Measurements from ENCODE around the gene LEP.
A peak's percentile ranks its signal among the peaks of the same experiment; 100 is the strongest.

The LEP gene

DNA sequence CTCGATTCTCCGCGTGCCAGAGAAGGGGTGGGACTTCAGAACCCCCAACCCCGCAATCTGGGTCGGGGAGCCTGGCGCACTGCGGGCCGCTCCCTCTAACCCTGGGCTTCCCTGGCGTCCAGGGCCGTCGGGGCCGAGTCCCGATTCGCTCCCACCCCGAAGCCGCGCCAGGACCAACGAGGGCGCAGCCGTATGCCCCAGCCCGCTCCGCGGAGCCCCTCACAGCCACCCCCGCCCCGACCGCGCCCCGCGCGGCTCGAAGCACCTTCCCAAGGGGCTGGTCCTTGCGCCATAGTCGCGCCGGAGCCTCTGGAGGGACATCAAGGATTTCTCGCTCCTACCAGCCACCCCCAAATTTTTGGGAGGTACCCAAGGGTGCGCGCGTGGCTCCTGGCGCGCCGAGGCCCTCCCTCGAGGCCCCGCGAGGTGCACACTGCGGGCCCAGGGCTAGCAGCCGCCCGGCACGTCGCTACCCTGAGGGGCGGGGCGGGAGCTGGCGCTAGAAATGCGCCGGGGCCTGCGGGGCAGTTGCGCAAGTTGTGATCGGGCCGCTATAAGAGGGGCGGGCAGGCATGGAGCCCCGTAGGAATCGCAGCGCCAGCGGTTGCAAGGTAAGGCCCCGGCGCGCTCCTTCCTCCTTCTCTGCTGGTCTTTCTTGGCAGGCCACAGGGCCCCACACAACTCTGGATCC lies at the start of gene LEP:
TSS of gene LEP (plus strand) at position 583 of the 691 bp plus-strand sequence. CDS start 10,741 bp downstream, outside the sequence.
- DNase-seq (ENCODE audit: low spot score) = no peak

DNA sequence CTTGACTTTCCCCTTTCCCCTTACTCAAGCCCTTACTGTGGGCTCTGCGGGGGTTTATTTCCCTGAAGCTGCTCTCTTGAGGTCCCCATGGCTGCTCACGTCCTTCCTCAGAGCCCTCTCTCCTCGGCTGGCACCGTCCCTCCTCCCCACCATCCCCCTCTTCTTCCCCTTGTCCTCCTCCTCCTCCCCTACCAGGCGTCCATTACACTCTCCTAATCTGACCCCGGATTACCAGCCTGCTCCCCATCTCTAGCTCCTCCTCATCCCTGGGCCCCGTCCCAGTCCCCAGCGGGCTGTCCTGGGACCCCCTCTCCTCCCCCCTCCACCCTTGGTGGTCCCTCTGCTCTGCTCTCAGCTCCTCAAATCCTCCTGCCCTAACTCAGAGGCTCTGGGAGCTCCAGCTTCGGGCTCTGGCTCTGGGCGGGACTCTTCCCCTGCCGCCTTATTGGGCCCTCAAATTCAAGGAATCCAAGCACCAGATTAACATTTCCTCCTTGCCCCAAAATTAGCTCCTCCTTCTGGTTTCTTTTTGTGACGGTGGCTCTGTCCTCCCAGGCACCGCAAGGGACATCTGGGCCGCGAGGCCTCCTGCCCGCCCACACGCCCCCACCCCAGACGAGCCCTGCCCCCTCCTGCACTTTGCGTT lies 48.5 kb upstream of the LEP start:
- DNase-seq (ENCODE audit: low spot score) = no peak

DNA sequence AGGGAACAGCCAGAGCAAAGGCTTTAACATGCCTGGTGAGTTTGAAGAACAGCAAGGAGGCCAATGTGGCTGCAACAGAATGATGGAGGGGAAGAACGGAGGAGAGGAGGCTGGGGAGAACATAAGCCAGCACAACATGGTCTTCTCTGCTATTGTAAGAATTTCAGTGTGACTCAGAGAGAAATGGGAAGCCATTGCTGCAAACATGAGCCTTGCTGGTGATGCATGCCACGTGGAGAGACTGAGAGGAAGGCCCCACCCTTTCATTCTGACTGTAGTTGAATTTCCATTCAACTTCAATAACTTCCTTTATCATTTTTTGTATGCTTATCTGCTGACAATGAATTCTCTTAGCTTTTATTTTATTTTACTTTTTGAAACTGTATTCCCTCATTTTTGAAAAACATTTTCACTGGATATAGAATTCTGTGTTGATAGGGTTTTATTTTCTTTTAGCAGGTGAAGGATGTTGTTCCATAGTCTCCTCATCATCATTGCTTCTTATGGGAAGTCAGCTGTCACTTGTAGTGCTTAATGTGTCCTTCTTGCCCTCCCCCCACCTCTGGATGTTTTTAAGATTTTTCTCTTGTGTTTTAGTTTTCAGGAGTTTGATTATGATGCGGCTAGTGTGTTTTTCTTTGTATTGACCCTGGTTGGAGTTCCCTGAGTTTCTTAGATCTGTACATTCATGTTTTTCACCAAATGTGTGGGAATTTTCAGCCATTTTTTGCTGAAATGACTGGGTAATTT lies 46.4 kb upstream of the LEP start:
- no peak for DNase-seq (ENCODE audit: low spot score)

DNA sequence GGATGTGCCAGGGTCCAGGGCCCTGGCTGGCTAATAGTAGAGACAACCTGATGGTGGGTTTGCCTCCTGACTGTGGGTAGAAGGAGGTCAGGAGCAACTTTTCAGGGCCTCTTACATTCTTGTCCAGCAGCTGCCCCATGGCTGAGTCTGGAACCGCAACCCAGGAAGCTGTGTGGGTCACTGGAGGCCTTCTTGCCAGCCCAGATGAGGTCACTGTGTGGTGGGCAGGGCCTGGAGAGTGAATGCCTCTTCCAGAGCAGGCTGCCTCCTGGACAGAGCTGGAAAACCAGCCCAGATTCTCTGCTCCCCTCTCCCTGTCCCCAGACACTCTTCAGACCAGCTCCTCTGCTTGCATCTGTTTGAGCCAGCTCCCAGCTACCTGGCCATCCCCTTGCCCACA lies 43.5 kb upstream of the LEP start:
- peak; percentile 17 for DNase-seq (ENCODE audit: low spot score)

DNA sequence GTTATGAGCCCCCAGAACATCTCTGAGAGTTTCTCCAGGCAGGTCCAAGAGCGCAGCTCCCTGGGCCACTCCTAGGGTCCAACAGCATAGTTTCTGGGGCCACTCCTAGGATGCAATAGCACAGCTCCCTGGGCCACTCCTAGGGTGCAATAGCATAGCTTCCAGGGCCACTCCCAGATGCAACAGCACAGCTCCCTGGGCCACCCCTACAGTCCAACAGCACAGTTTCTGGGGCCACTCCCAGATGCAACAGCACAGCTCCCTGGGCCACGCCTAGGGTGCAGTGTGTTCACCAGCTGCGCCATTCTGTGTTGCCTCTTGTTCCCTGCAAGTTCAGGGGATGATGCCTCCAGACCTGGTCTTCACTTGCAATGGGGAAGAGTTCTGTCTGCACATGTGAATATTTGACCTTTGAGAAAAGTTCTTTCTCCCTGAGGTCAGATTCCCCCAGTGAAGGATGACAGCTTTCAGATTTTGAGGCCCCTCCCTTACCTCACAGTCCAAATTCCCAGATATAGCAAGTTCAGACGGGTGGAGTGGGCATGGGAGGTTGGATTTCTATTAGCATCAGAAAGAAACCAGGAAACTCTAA lies 43.0 kb upstream of the LEP start:
- DNase-seq (ENCODE audit: low spot score) = no peak

DNA sequence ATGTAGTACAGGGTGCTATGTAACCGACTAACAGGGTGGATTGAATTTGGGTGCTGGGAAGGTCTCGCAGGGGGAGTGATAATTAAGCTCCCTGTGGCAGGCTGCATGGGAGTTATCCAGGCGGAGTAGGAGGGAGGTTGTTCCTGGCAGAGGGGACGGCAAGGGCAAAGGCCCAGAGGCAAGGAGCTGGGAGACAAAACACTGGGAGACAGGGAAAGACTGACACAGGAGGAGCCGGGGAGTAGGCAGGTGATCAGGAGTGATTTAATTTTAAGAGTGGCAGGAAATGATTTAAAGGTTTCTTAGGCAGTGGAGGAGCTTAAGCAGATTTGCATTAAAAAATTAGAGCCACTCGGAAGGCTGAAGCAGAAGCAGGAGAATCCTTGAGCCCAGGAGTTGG lies 40.7 kb upstream of the LEP start:
- no peak for DNase-seq (ENCODE audit: low spot score)

DNA sequence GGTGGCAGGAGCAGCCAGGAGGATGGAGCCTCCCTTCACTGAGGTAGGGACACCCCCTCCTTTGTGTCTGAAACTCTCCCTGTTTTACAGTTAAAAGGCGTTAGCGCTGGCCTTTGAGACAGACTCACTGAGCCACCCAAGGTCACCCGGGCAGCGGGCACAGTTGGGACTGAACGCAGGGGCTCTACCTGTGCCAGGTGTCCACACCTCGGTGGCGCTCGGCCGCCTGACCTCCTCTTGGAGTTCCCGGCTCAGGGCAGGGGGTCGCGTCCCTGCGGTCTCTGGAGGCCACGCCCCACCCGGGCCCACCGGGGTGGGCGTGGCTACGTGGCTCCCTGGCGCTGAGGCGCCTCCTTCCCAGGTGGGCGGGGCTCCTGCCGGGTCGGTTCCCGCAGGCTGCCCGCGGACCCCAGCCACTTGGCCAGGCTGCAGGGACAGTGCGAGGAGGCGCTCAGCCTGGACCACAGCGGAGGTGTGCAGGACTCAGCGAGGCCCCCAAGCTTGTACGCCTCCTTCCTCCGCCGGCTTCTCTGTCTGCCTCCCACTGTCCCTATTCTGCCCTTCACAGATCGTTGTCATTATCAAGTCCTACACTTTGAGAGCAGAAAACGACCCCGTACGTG lies 39.9 kb upstream of the LEP start:
- no peak for DNase-seq (ENCODE audit: low spot score)

DNA sequence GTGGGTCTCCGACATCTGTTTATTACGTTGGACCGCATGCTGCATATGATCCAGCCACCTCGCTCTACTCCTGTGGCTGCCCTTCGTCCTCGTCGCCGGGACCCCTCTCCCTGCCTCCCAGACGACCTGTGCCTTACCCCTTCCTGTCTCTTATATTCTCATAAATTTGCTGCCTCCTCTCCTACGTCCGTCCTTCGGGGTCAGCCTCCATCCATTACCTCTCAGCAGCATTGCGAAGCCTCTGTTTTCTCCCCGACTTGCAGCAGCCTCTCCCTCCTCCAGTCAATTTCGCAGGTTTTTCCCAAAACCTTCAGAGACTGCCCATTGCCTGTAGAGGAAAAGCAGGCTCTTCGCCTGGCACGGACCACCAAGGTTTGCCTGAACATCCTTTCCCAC lies 39.4 kb upstream of the LEP start:
- DNase-seq (ENCODE audit: low spot score) = no peak

DNA sequence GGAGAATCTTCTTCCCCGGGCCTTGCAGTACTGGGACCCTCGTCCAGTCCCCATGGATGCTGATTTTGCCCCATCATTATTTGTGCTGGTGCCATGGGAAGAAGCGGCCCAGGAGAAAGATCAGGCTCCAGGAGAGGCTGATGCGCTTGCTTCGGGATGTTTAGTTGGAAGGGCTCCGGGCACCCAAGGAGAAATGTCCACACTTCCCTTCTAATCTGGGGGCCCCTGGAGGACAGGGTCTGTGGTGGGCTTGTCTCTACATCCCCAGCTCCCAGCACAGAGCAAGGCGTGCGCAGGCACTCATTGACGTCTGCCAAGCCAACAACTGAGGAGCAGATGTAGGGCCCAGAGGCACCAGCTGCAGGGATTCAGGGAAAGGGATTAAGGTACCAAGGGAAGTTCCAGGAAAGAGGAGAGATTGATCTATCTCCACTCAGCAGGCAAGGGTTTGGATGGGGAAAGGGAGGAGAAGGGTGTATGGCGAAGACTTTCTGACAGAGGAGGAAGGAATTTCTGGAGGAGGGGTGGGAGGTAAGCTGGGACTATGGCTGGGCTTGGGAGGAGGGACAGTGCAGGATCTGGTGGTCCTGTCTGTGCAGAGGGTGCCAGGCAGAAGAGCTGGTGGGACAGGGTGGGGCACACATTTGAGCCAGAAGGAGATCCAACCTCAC lies 38.7 kb upstream of the LEP start:
- no peak for DNase-seq (ENCODE audit: low spot score)

DNA sequence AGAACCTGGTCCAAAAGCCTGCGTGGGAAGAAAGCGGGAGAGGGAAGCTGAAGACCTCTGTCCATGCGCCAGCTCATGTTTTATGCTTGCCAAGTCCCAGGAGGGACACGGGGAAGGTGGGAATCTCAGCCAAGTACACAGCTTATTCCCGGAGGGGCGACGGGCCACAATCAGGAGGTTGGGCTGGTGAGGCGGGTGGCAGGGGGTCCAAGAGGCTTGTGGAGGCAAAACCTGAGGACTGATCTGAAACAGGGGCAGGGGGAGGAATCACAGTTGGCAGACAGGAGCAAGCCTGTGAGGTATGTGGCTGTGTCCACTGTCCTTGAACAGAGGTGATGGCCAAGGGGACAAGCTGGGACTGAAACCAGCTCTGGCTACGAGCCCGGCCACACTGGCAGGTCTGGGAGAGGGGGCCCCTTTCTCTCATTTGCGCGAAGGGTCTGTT lies 38.0 kb upstream of the LEP start:
- no peak for DNase-seq (ENCODE audit: low spot score)

DNA sequence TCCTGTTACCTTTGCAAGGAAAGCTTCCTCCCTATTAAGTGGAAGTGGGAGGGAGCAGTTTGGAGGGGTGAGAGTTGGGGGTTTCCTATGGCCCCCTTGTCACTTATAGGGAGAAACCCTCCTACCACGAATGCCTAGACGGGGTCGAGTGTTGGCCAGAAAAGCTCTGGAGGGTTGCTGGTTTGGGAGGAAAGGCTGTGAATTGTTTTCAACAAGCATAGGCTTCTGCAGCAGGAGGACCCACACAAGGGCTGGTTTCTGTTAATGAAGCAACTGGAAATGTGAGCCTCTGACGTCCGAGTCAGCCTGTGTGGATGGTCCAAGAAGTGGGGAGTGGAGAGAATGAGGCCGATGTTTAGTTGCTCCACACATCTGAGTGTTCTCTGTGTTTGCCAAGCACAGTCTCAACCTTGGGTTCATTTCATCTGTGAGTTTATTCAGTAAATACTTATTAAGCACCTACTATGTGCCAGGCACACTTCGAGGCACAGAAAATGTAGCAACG lies 37.3 kb upstream of the LEP start:
- DNase-seq (ENCODE audit: low spot score) = no peak

DNA sequence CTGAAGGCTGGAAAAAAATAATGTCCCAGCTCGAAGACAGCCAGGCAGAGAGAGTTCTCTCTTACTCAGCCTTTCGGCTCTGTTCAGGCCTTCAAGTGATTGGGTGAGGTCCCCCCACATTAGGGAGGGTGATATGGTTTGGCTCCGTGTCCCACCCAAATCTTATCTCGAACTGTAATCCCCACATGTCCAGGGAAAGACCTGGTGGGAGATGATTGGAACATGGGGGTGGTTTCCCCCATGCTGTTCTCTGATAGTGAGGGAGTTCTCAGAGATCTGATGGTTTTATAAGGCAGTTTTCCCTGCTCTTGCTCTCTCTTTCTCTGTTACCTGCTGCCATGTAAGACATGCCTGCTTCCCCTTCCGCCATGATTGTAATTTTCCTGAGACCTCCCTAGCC lies 36.6 kb upstream of the LEP start:
- no peak for DNase-seq (ENCODE audit: low spot score)

DNA sequence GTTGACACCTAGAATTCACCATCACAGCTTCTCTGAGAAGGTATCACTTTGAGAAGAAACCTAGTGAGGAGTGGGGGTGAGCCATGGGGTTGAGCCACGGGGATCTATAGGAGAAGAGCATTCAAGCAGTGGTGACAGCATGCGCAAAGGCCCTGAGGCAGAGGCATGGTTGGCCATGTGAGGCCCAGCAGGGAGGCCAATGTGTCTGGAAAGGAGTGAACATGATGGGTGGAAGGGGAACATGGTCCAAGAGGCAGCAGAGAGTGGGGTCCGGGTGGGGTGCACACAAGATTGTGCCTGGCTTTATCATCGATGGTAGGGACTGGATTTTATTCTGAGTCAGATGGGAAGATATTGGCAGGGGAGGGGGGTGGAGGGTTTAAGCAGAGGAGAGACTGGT lies 36.0 kb upstream of the LEP start:
- no peak for DNase-seq (ENCODE audit: low spot score)

DNA sequence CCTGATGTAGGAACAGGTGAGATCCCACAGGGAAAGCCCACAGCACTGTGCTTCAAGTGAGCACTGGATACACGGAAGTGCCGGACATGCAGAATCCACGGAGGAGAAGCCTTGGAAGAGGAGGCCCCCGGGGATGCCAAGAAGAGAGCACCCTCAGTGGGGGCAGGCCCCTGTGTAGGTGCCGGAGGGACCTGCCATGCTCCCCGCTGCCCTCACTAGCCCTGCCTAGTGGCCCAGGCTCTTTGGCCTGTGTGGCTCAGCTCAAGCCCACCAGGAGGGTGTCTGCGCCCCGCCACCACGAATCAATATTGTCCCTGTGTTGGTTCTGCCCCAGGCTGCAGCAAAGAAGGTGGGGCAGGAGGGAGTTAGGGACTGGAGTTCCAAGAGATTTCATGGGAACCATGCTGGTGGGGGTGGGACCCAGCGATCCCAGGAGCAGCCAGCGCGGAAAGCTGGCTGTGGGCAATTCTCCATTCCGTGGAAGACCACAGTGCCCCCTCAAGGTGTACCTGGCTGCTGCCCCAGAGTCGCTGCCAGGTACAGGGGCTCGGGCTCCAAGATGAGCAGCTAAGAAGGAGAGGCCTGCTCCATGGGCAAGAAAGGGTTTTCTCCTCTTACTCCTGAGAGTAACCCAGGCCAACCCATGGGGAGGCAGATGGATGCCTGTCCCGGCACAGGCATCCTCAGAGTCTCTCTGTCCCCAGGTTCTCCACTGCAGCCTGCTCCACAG lies 34.9 kb upstream of the LEP start:
- no peak for DNase-seq (ENCODE audit: low spot score)

DNA sequence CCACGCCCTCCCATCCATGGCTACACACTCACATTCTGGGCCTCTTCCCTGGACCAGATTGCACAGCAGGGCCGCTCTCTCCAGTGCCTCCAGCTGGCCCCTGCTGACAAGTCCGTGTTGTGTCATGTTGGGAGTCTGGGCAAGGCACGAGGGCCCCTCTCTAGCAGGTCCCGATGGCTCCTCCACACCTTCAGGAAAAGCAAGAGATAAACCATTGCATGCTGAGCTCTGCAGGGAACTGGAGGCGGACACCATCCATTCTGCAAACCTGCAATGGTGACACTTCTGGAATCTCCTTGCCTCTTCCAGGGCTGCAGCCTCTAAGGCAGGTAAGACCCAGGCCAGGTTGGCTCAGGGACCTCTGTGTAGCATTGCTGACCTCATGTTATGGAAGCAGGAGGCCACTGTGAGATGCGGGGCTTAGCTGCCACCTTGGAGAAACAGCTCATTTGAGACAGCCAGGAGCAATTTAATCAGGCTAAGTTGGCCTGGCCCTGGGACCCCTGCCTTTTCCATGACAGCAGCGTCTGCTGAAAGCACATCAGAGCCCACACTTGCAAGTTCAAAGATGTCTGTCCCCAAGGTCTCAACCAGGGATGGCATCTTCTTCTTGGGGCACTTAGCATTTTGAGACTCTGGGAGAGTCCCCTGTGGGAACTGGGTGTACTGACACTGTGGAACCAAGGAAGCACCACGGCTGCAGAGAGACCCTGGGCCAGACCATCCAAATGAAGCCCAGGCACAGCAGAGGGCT lies 34.2 kb upstream of the LEP start:
- DNase-seq (ENCODE audit: low spot score) = no peak

DNA sequence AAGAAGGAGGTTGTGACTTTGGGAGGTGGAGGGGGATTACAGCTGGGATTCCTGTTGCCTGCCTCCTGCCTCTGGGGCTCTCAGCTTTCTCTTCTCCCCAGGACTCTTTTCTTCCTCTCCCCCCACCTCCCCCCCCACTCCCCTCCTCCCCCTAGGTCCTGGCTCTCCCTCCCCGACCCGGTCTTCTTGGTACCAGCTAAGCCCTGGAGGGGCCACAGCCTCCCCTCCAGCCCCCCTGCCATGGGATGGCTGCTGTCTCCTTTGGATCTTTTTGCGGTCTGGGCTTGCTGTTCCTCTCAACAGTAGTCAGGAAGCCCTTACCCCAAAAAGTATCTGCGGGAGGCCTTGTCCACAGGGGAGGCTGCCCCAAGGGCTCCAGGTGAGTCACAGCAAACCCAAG lies 33.5 kb upstream of the LEP start:
- DNase-seq (ENCODE audit: low spot score) = no peak

DNA sequence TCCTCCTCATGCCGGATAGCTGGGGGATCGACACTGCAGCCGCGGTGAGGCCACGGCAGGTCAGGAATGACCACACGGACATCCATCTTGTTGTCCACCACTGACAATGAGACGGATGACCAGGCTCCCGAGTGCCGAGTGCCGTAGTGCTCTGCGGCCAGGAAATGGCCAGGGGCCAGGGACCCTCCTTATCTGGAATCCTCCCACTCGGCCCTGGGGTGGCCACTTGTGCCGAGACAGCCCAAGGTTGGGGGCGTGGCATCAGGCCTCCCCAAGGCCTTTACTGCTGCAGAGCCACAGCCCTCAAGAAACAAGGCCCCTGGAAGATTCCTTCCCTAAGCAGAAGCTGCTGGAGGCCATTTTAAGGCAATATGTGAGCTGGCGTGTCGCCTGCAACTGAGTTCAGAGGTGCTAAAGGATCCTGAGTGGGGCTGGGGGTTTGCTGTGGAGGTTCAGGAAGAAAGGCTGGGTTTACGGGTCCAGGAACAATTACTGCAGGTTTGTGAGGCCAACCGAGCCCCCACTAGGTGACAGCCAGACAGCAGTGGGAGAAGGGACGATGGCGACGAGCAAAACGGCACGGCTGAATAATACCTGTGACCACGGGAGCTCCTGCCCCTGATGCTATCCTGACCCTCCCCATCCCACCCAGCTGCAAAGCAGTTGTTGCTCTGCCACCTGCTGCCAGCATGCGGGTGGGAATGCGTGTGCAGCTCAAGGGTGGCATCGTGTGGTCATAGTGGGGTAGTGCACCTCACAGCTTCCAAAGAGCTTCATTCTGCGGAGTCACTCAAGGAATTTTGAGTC lies 31.6 kb upstream of the LEP start:
- peak; percentile 77 for DNase-seq (ENCODE audit: low spot score)

DNA sequence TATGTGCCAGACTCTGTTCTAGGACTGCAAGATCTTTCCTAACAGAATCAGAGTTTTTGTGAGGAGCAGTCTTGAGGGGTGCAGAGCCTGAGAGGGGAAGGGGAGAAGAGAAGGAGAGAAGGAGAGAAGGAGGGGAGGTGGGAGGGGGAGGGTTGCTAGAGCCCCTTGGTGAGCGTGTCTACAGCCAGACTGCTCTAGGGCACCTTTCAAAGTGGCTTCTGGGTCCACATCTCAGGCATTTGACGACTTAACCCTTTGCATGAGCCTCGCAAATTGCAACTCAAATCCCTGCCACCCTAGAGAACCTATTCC lies 31.1 kb upstream of the LEP start:
- DNase-seq (ENCODE audit: low spot score) = no peak

Data from kidney tubule cell (primary cell).